NCI-H1105 (cell line): ENCODE results near the gene HLA-F.

Experiments
- DNase-seq: peaks from one replicate; lab custom pipeline; 2025; lab: John Stamatoyannopoulos, UW

Gene HLA-F

GRCh38 chr6:29724937-29725869 is 2.0 kb downstream of the HLA-F start:
- no peak for DNase-seq

GRCh38 chr6:29726001-29726400 is 2.8 kb downstream of the HLA-F start:
- no peak for DNase-seq

GRCh38 chr6:29726571-29727194 is 3.4 kb downstream of the HLA-F start:
- no peak for DNase-seq

GRCh38 chr6:29727637-29728036 is 4.4 kb downstream of the HLA-F start:
- DNase-seq = no peak

GRCh38 chr6:29728173-29728874 is 5.1 kb downstream of the HLA-F start:
- no peak for DNase-seq

- DNase-seq = no peak
These were observed 5.6 kb downstream of the HLA-F start for GRCh38 chr6:29728875-29729270.

- DNase-seq = no peak
These were observed 6.6 kb downstream of the HLA-F start for GRCh38 chr6:29729774-29730328.

GRCh38 chr6:29730575-29731126 is 7.4 kb downstream of the HLA-F start:
- DNase-seq = no peak

GRCh38 chr6:29731281-29731680 is 8.0 kb downstream of the HLA-F start:
- DNase-seq = no peak

GRCh38 chr6:29733057-29733456 is 9.8 kb downstream of the HLA-F start:
- DNase-seq = no peak

GRCh38 chr6:29734046-29735018 is 11.1 kb downstream of the HLA-F start:
- DNase-seq = no peak

GRCh38 chr6:29736563-29736962 is 13.3 kb downstream of the HLA-F start:
- DNase-seq = no peak

GRCh38 chr6:29737707-29738630 is 14.7 kb downstream of the HLA-F start:
- DNase-seq = peak; percentile 54

GRCh38 chr6:29739136-29739881 is 16.1 kb downstream of the HLA-F start:
- no peak for DNase-seq

- DNase-seq = no peak
These were observed 16.6 kb downstream of the HLA-F start for GRCh38 chr6:29739882-29740261.

GRCh38 chr6:29741592-29741991 is 18.4 kb downstream of the HLA-F start:
- DNase-seq = no peak

GRCh38 chr6:29742127-29742526 is 18.9 kb downstream of the HLA-F start:
- no peak for DNase-seq

GRCh38 chr6:29743025-29743424 is 19.8 kb downstream of the HLA-F start:
- DNase-seq = no peak

GRCh38 chr6:29743568-29743967 is 20.3 kb downstream of the HLA-F start:
- no peak for DNase-seq
